Activated CD8-positive, alpha-beta T cell treated with anti-CD3 and anti-CD28 coated beads for 36 hours (primary cell): ENCODE data around the gene WDR17. TPM values are rescaled to one million over a fixed set of nuclear protein-coding genes. Genes with fewer than 3 reads are reported as not detected.

ENCODE experiments used
- ATAC-seq: fragments of 200-7000 bp; cut with Tn5 transposase; one replicate; pipeline ENCODE4 v1.10.0; 2021; ENCODE audit warnings: mild to moderate bottlenecking, moderate library complexity
- CTCF ChIA-PET: fragments of 350-600 bp; sonication (Branson Sonifier 250); formaldehyde crosslinking; loops from one replicate; lab custom pipeline; 2021; ENCODE audit warnings: antibody characterized with exemption; lab: Charles Lee
- POLR2A ChIA-PET: fragments of 350-600 bp; sonication (Branson Sonifier 250); formaldehyde crosslinking; loops from one replicate; lab custom pipeline; 2021; ENCODE audit warnings: antibody characterized with exemption; lab: Charles Lee
- DNase-seq: peaks from one replicate; pipeline ENCODE4 v3.0.0-alpha.2; 2020
- H3K27ac Mint-ChIP-seq: one replicate; pipeline ENCODE4 v1.8.0; 2021; ENCODE audit warnings: mild to moderate bottlenecking, mixed read lengths
- H3K27me3 Mint-ChIP-seq: one replicate; pipeline ENCODE4 v1.8.0; 2021; ENCODE audit warnings: mixed read lengths
- H3K36me3 Mint-ChIP-seq: one replicate; pipeline ENCODE4 v1.8.0; 2021; ENCODE audit warnings: low read depth, mixed read lengths
- H3K4me1 Mint-ChIP-seq: one replicate; pipeline ENCODE4 v1.8.0; 2021; ENCODE audit warnings: low read depth, mixed read lengths
- H3K4me3 Mint-ChIP-seq: one replicate; pipeline ENCODE4 v1.8.0; 2021; ENCODE audit warnings: mild to moderate bottlenecking, moderate library complexity, mixed read lengths
- H3K9me3 Mint-ChIP-seq: one replicate; pipeline ENCODE4 v1.8.0; 2021; ENCODE audit warnings: mixed read lengths
- CTCF ChIP-seq: fragments of 200-600 bp; IDR thresholded peaks from one replicate; pipeline ENCODE4 v1.8.0; 2022; ENCODE audit warnings: antibody characterized with exemption, mild to moderate bottlenecking
- intact Hi-C: fragments of 100-400 bp; cut with micrococcal nuclease; formaldehyde crosslinking; loops from one replicate; pipeline ENCODE4 v1.10.0; 2022
- total RNA-seq, 2 experiments: library from RNA; stranded (reverse); gene quantifications; one replicate each; pipeline ENCODE4 v1.2.3, GENCODE V29; 2021

WDR17 gene
- total RNA-seq, 2 experiments from 2014 or later = 0.63 to 1.5 TPM

- intact Hi-C loops = no loop called here
- H3K27ac Mint-ChIP-seq = no peak overlapping the region
- H3K4me3 Mint-ChIP-seq = no peak overlapping the region
- ChIA-PET CTCF (interaction anchor here (1.4 kb wide), 1 partner anchor 16 kb away, joined by 4 read pairs; no protein-coding TSS in a partner anchor), POLR2A (no interaction called here)
- ATAC-seq = no peak
- H3K27me3 Mint-ChIP-seq = peaks cover 5% of the 10 kb centered on the region
- H3K36me3 Mint-ChIP-seq = no peaks in the 10 kb centered on the region
- no peaks in the 10 kb centered on the region for H3K9me3 Mint-ChIP-seq
- DNase-seq = no peak
- no peak for TF ChIP-seq CTCF
- H3K4me1 Mint-ChIP-seq = no peaks in the 10 kb centered on the region
Measured at GRCh38 chr4:176217510-176217909, 151.9 kb downstream of the WDR17 start.

- Mint-ChIP-seq H3K9me3 (no peaks in the 10 kb centered on the region), H3K4me1 (no peaks in the 10 kb centered on the region), H3K27ac (no peak overlapping the region), H3K27me3 (peaks cover 6% of the 10 kb centered on the region), H3K4me3 (no peak overlapping the region), H3K36me3 (no peaks in the 10 kb centered on the region)
- POLR2A ChIA-PET = no interaction called here
- ATAC-seq = no peak
- intact Hi-C loops = no loop called here
- DNase-seq = no peak
- TF ChIP-seq CTCF = no peak
- CTCF ChIA-PET = no interaction called here
Measured at GRCh38 chr4:176222149-176222548, 156.5 kb downstream of the WDR17 start.

- no peak for ATAC-seq
- ChIA-PET POLR2A (no interaction called here), CTCF (no interaction called here)
- Mint-ChIP-seq H3K4me3 (no peak overlapping the region), H3K9me3 (no peaks in the 10 kb centered on the region), H3K27ac (no peak overlapping the region), H3K27me3 (peaks cover 6% of the 10 kb centered on the region), H3K4me1 (no peaks in the 10 kb centered on the region), H3K36me3 (no peaks in the 10 kb centered on the region)
- no peak for DNase-seq
- intact Hi-C loops = no loop called here
- TF ChIP-seq CTCF = no peak
Measured at GRCh38 chr4:176223561-176223960, 157.9 kb downstream of the WDR17 start.

- Mint-ChIP-seq H3K4me1 (no peaks in the 10 kb centered on the region), H3K36me3 (no peaks in the 10 kb centered on the region), H3K27ac (no peak overlapping the region), H3K9me3 (no peaks in the 10 kb centered on the region), H3K27me3 (peaks cover 7% of the 10 kb centered on the region), H3K4me3 (no peak overlapping the region)
- no peak for TF ChIP-seq CTCF
- intact Hi-C loops = no loop called here
- ATAC-seq = no peak
- ChIA-PET POLR2A (no interaction called here), CTCF (interaction anchor here (0.7 kb wide), 1 partner anchor 76 kb away, joined by 3 read pairs; no protein-coding TSS in a partner anchor)
- DNase-seq = no peak
Measured at GRCh38 chr4:176226736-176227135, 161.1 kb downstream of the WDR17 start.

- no peaks in the 10 kb centered on the region for H3K4me1 Mint-ChIP-seq
- POLR2A ChIA-PET = no interaction called here
- CTCF ChIA-PET = interaction anchor here (1.0 kb wide), 1 partner anchor 13 kb away, joined by 3 read pairs; no protein-coding TSS in a partner anchor
Measured at GRCh38 chr4:176229645-176230044, 164.0 kb downstream of the WDR17 start.

More at GRCh38 chr4:176229645-176230044, 164.0 kb downstream of the WDR17 start:
- no peak overlapping the region for H3K27ac Mint-ChIP-seq
- peaks cover 15% of the 10 kb centered on the region for H3K27me3 Mint-ChIP-seq
- no peak for TF ChIP-seq CTCF
- no peak for DNase-seq
- intact Hi-C loops = no loop called here
- H3K36me3 Mint-ChIP-seq = no peaks in the 10 kb centered on the region
- no peak for ATAC-seq
- H3K4me3 Mint-ChIP-seq = no peak overlapping the region
- no peaks in the 10 kb centered on the region for H3K9me3 Mint-ChIP-seq

Other genes starting within 250 kb of the WDR17 start
- gene SPATA4, start 129.7 kb downstream of the WDR17 start, total RNA-seq = not detected
- not detected for gene ASB5, start 203.4 kb downstream of the WDR17 start, total RNA-seq